ENCODE measurements around the gene ZNF267. TPM values are rescaled to one million over a fixed set of nuclear protein-coding genes. Genes with fewer than 3 reads are reported as not detected.
"Not testable (repeated sequence)": the region's sequence is repeated elsewhere in the genome, so short reads cannot be mapped to it uniquely, and the experiment has no call there.

The ZNF267 gene
- total and polyA plus RNA-seq, 2 of the 8 experiments (the other 6 are each of a cell fraction or from before 2014, with no cell fraction given): 5.5 to 28.3 TPM

DNA sequence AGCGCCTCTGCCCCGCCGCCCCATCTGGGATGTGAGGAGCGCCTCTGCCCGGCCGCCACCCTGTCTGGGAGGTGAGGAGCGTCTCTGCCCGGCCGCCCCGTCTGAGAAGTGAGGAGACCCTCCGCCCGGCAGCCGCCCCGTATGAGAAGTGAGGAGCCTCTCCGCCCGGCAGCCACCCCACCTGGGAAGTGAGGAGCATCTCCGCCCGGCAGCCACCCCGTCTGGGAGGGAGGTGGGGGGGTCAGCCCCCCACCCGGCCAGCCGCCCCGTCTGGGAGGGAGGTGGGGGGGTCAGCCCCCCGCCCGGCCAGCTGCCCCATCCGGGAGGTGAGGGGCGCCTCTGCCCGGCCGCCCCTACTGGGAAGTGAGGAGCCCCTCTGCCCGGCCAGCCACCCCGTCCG, 37.2 kb upstream of the ZNF267 start:
- H3K36me3 ChIP-seq (ENCODE audit: control insufficient read depth in 2 of 4, insufficient read depth in 4 of 4, low read length in 3 of 4); H2BK15ac ChIP-seq (ENCODE audit: low read length); H3K14ac ChIP-seq (ENCODE audit: insufficient read length); H3K27me3 ChIP-seq (replicated peaks in 1 of 4; ENCODE audit: control insufficient read depth in 3 of 4, extremely low read depth in 1 of 4, insufficient read depth in 3 of 4, low read length in 3 of 4); H3K4me3 ChIP-seq (ENCODE audit: extremely low read depth in 1 of 4, insufficient read depth in 2 of 4, low read depth in 3 of 4, low read length in 4 of 4); H3K18ac ChIP-seq (ENCODE audit: extremely low read depth, low read length); H4K20me1 ChIP-seq (replicated peaks in 1 of 2; ENCODE audit: control insufficient read depth in 1 of 2, insufficient read depth in 2 of 2, low read length in 2 of 2); H3K4me2 ChIP-seq (ENCODE audit: insufficient read depth in 1 of 2, low read depth in 2 of 2, low read length in 2 of 2); H2BK20ac ChIP-seq (ENCODE audit: low read length); FAIRE-seq; H3K4me1 ChIP-seq (replicated peaks in 1 of 4; ENCODE audit: control insufficient read depth in 3 of 4, insufficient read depth in 4 of 4, low read length in 3 of 4); H3K23ac ChIP-seq (ENCODE audit: insufficient read length); H3K4ac ChIP-seq (replicated peaks; ENCODE audit: insufficient read length, low read depth, low read length); H3K23me2 ChIP-seq (ENCODE audit: low read depth, low read length); H3K79me2 ChIP-seq (ENCODE audit: control insufficient read depth in 1 of 2, insufficient read depth in 2 of 2, low read length in 2 of 2); H4K8ac ChIP-seq (ENCODE audit: extremely low read depth, insufficient read depth, low read length); H3K56ac ChIP-seq (replicated peaks; ENCODE audit: insufficient read length, low read depth, low read length); H2BK12ac ChIP-seq (ENCODE audit: low read depth, low read length); H3K9ac ChIP-seq (replicated peaks in 1 of 4; ENCODE audit: extremely low read depth in 1 of 4, low read depth in 3 of 4, low read length in 3 of 4); H4K91ac ChIP-seq (replicated peaks; ENCODE audit: insufficient read length, low read length); CTCF ChIA-PET (ENCODE audit: partially characterized antibody); H2BK120ac ChIP-seq (replicated peaks; ENCODE audit: low read depth, low read length); DNase-seq (ENCODE audit: low read depth in 1 of 2, low spot score in 2 of 2); H4K5ac ChIP-seq (ENCODE audit: insufficient read length, low read depth, low read length); POLR2A ChIA-PET (ENCODE audit: partially characterized antibody); H2AFZ ChIP-seq (ENCODE audit: low read length); H2BK5ac ChIP-seq (ENCODE audit: low read depth, low read length); H3K27ac ChIP-seq (ENCODE audit: low read depth, low read length); H3K79me1 ChIP-seq (ENCODE audit: low read depth, low read length); H2AK5ac ChIP-seq (ENCODE audit: low read depth, low read length): not testable (repeated sequence)
- WGBS, 2 experiments (ENCODE audit: extremely low coverage in 1 of 2, insufficient coverage in 1 of 2, insufficient read length in 1 of 2, insufficient replicate concordance in 2 of 2, low coverage in 1 of 2, low lambda C conversion rate in 2 of 2, missing lambda C conversion rate in 1 of 2): 78% methylated on average over 9 of the region's 31 CpGs; no CpG with 5 or more reads in 1 of the 2 experiments
- H3K9me3 ChIP-seq (ENCODE audit: insufficient read depth in 2 of 2, low read depth in 1 of 2, low read length in 1 of 2): peaks cover 48 to 50% of the 10 kb centered on the region in 2 experiments
